Spinal cord (tissue), 10 donors: ENCODE data around the gene CACNA1B. TPM values are rescaled to one million over a fixed set of nuclear protein-coding genes. Genes with fewer than 3 reads are reported as not detected.
"Not testable (repeated sequence)": the region's sequence is repeated elsewhere in the genome, so short reads cannot be mapped to it uniquely, and the experiment has no call there.

Source experiments
- DNase-seq, 6 donors: peaks; one replicate each; pipeline versions ENCODE4 v3.0.0 to v3.0.0-alpha.2; 2013 to 2015; ENCODE audit warnings: low spot score in 6 of 6, low read depth in 4 of 6
- H3K27ac ChIP-seq: one replicate; pipeline ENCODE4 v1.5.1; 2013; ENCODE audit warnings: low read depth, low read length, control low read depth
- H3K27me3 ChIP-seq: one replicate; pipeline ENCODE4 v1.6.1; 2013; ENCODE audit warnings: low read length; ENCODE audit not compliant: control insufficient read depth, insufficient read depth
- H3K36me3 ChIP-seq: one replicate; pipeline ENCODE4 v1.6.1; 2013; ENCODE audit warnings: low read length; ENCODE audit not compliant: control insufficient read depth, insufficient read depth
- H3K4me1 ChIP-seq: one replicate; pipeline ENCODE4 v1.6.1; 2013; ENCODE audit warnings: low read length; ENCODE audit not compliant: control insufficient read depth, insufficient read depth
- H3K4me3 ChIP-seq: one replicate; pipeline ENCODE4 v1.5.1; 2013; ENCODE audit warnings: low read depth, low read length, control low read depth
- H3K9me3 ChIP-seq: one replicate; pipeline ENCODE4 v1.6.1; 2013; ENCODE audit warnings: low read length; ENCODE audit not compliant: control insufficient read depth, insufficient read depth
- WGBS: methylation state at CpG from one replicate; pipeline ENCODE4 v1.1.5; 2013; ENCODE audit warnings: missing lambda C conversion rate; ENCODE audit not compliant: insufficient coverage; 5-methylcytosine and 5-hydroxymethylcytosine counted together
- polyA plus RNA-seq, 2 donors: library from polyadenylated mRNA; unstranded; fragments of 120-200 nt; gene quantifications; one replicate each; pipeline ENCODE4 v1.2.1, GENCODE V29; 2013; ENCODE audit not compliant: insufficient read length in 2 of 2
- total RNA-seq, 2 donors: library from RNA; depleted of rRNA in 1 of 2; stranded (reverse); fragments of 120-200 nt in 1 of 2; fragments of >200 nt in 1 of 2; gene quantifications; one replicate each; pipeline versions ENCODE4 v1.2.3 to v1.2.4, GENCODE V29; 2013 to 2014
- donor health status: healthy.

The CACNA1B gene
- total and polyA plus RNA-seq, 4 donors, result 6.2 to 24.6 (median 19.6) TPM

GRCh38 chr9:138126858-138127584 is 249.4 kb downstream of the CACNA1B start:
- not testable (repeated sequence) for H3K9me3 ChIP-seq, H3K27me3 ChIP-seq
- WGBS, result no CpG with 5 or more reads among the region's 43 CpGs

DNA sequence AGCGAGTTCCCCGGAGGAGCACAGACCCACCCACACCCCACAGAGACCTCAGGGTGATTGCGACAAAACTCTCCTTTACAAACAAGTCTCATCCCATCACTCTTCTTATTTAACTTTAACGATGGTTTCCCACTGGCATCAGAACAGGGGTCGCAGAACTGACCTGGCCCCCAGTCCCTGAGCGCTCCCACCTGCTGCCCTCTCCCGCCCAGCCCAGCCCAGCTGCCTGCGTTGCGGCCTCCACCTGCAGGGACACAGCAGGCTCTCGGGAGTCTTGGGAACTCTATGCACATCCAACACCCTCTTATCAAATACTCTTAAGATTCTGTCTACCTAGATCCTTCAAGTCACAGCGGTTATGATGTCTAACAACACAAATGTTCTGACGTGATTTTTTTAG is 250.4 kb downstream of the CACNA1B start:
- H3K4me1 ChIP-seq, DNase-seq, H3K9me3 ChIP-seq, H3K27ac ChIP-seq, H3K36me3 ChIP-seq, H3K27me3 ChIP-seq, H3K4me3 ChIP-seq: not testable (repeated sequence)
- WGBS, result 82% methylated on average over 4 of the region's 12 CpGs

More at GRCh38 chr9:138126858-138127584, 249.4 kb downstream of the CACNA1B start:
- not testable (repeated sequence) for H3K4me1 ChIP-seq, H3K27ac ChIP-seq, H3K4me3 ChIP-seq, DNase-seq
- peaks cover 11% of the 10 kb centered on the region for H3K36me3 ChIP-seq

DNA sequence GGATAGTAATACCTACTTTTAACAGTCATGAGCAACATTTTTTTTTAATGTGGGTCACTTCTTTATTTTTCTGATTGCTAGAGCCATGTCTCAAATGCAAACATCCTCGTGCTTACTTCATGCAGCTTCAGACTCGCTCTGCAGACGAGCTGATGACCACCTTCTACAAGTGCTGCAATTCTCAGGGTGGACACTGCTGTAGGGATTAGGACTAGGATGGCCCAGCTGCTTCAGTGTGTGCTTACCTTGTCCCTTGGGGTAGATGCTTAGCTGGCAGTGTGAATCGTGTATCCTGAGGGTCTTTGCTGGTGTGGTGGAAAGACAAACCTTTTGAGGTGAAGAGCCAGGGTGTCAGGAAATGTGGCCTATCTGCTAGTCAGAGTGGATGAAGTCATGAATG is 251.7 kb downstream of the CACNA1B start:
- not testable (repeated sequence) for H3K9me3 ChIP-seq, H3K4me3 ChIP-seq, H3K36me3 ChIP-seq, H3K27ac ChIP-seq, H3K4me1 ChIP-seq, DNase-seq, H3K27me3 ChIP-seq
- 80% methylated on average over 1 of the region's 4 CpGs for WGBS

DNA sequence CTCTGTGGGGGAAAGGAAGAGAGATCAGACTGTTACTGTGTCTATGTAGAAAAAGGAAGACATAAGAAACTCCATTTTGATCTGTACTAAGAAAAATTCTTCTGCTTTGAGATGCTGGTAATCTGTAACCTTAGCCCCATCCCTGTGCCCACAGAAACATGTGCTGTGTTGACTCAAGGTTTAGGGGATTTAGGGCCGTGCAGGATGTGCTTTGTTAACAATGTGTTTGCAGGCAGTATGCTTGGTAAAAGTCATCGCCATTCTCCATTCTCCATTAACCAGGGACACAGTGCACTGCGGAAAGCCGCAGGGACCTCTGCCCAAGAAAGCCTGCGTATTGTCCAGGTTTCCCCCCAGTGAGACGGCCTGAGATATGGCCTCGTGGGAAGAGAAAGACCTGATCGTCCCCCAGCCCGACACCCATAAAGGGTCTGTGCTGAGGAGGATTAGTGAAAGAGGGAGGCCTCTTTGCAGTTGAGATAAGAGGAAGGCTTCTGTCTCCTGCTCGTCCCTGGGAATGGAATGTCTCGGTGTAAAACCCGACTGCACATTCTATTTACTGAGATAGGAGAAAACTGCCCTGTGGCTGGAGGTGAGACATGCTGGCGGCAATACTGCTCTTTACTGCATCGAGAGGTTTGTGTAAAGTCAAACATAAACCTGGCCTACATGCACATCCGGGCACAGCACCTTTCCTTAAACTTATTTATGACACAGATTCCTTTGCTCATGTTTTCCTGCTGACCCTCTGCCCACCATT is 255.5 kb downstream of the CACNA1B start:
- not testable (repeated sequence) for H3K4me3 ChIP-seq

GRCh38 chr9:138134581-138134980 is 257.0 kb downstream of the CACNA1B start:
- H3K9me3 ChIP-seq, H3K4me1 ChIP-seq, H3K27me3 ChIP-seq, H3K36me3 ChIP-seq, H3K27ac ChIP-seq, DNase-seq, H3K4me3 ChIP-seq: not testable (repeated sequence)
- WGBS, result 89% methylated on average over 3 of the region's 4 CpGs

More for the DNA sequence above, 255.5 kb downstream of the CACNA1B start:
- WGBS, result 73% methylated on average over 8 of the region's 15 CpGs
- not testable (repeated sequence) for H3K27me3 ChIP-seq, H3K36me3 ChIP-seq, H3K9me3 ChIP-seq, H3K27ac ChIP-seq, DNase-seq, H3K4me1 ChIP-seq

- not testable (repeated sequence) for H3K36me3 ChIP-seq, H3K27ac ChIP-seq, H3K4me1 ChIP-seq, DNase-seq, H3K4me3 ChIP-seq, H3K27me3 ChIP-seq, H3K9me3 ChIP-seq
- WGBS, result 81% methylated on average over 9 of the region's 14 CpGs
Observed at GRCh38 chr9:138139096-138139495, 261.5 kb downstream of the CACNA1B start.

GRCh38 chr9:138140980-138141379 is 263.4 kb downstream of the CACNA1B start:
- not testable (repeated sequence) for H3K9me3 ChIP-seq
- WGBS, result 94% methylated on average over 12 of the region's 15 CpGs

DNA sequence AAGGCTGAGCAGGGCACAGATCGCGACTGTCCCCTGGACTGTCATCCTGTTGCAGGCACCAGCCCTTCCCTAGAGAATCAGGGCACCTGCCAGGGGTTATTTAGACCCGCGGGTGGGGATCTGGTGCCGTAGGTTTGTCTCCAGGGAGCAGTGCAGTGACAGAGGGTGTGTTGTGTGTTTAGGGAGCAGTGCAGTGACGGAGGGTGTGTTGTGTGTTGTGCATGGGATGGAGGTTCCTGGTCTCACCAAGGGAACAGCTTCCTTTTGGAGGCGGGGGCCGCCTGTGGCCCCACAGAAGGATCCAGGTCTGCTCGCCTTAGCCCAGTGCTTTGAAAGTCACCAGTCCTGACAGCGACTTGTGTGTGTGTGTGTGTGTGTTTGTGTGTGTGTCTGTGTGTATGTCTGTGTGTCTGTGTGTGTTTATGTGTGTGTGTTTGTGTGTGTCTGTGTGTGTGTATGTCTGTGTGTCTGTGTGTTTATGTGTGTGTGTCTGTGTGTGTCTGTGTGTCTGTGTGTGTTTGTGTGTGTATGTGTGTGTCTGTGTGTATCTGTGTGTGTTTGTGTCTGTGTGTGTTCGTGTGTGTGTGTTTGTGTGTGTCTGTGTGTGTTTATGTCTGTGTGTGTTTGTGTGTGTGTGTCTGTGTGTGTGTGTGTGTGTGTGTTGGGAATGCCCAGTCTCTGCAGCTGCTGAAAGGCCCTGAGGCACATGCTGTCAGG is 265.1 kb downstream of the CACNA1B start:
- not testable (repeated sequence) for DNase-seq, H3K27me3 ChIP-seq, H3K4me3 ChIP-seq, H3K36me3 ChIP-seq, H3K27ac ChIP-seq, H3K4me1 ChIP-seq, H3K9me3 ChIP-seq
- WGBS, result 93% methylated on average over 10 of the region's 11 CpGs

More at GRCh38 chr9:138140980-138141379, 263.4 kb downstream of the CACNA1B start:
- not testable (repeated sequence) for H3K4me3 ChIP-seq, H3K4me1 ChIP-seq, H3K36me3 ChIP-seq, DNase-seq, H3K27me3 ChIP-seq, H3K27ac ChIP-seq

GRCh38 chr9:138143491-138143890 is 265.9 kb downstream of the CACNA1B start:
- not testable (repeated sequence) for H3K4me1 ChIP-seq, H3K4me3 ChIP-seq, DNase-seq, H3K9me3 ChIP-seq, H3K27me3 ChIP-seq, H3K36me3 ChIP-seq, H3K27ac ChIP-seq
- WGBS, result 76% methylated on average over 6 of the region's 7 CpGs
